Glutamatergic neuron (in vitro differentiated cells): ENCODE data around the gene FBXL20. TPM values are rescaled to one million over a fixed set of nuclear protein-coding genes. Genes with fewer than 3 reads are reported as not detected.

Source experiments
- DNase-seq: peaks from one replicate; pipeline ENCODE4 v3.0.0; 2022
- H3K27ac Mint-ChIP-seq: one replicate; pipeline ENCODE4 v1.8.0; 2020; ENCODE audit warnings: mild to moderate bottlenecking, mixed read lengths, inconsistent platforms; ENCODE audit not compliant: unreplicated experiment
- H3K27me3 Mint-ChIP-seq: one replicate; pipeline ENCODE4 v1.8.0; 2020; ENCODE audit warnings: mild to moderate bottlenecking, moderate library complexity, mixed read lengths, inconsistent platforms; ENCODE audit not compliant: unreplicated experiment
- H3K36me3 Mint-ChIP-seq: one replicate; pipeline ENCODE4 v1.8.0; 2020; ENCODE audit warnings: mild to moderate bottlenecking, mixed read lengths, inconsistent platforms; ENCODE audit not compliant: unreplicated experiment
- H3K4me1 Mint-ChIP-seq: one replicate; pipeline ENCODE4 v1.8.0; 2020; ENCODE audit warnings: mild to moderate bottlenecking, low read depth, mixed read lengths, inconsistent platforms; ENCODE audit not compliant: unreplicated experiment
- H3K4me3 Mint-ChIP-seq: one replicate; pipeline ENCODE4 v1.8.0; 2020; ENCODE audit warnings: mild to moderate bottlenecking, mixed read lengths, inconsistent platforms; ENCODE audit not compliant: unreplicated experiment
- H3K9me3 Mint-ChIP-seq: one replicate; pipeline ENCODE4 v1.8.0; 2020; ENCODE audit warnings: mild to moderate bottlenecking, moderate library complexity, mixed read lengths, inconsistent platforms; ENCODE audit not compliant: unreplicated experiment
- CTCF ChIP-seq: fragments of 200-600 bp; sonication (generic); IDR thresholded peaks from one replicate; pipeline ENCODE4 v1.5.0; 2021; ENCODE audit not compliant: partially characterized antibody, unreplicated experiment
- total RNA-seq: library from RNA; stranded (reverse); fragmentation: NEBNext Ultra II Directional; extraction: Animal tissue kit (Norgen Biotek cat#: 25700); gene quantifications from one replicate; pipeline ENCODE4 v1.2.1, GENCODE V29; 2021; ENCODE audit not compliant: unreplicated experiment

The FBXL20 gene
- total RNA-seq, 1 donor from 2014 or later = 31.0 TPM

GRCh38 chr17:39223907-39224777 is 177.3 kb downstream of the FBXL20 start:
- Mint-ChIP-seq H3K4me1 (peaks cover 4% of the 10 kb centered on the region), H3K4me3 (peak overlapping the region; percentile 75), H3K27me3 (peaks cover 12% of the 10 kb centered on the region), H3K36me3 (no peaks in the 10 kb centered on the region), H3K27ac (peak overlapping the region; percentile 52), H3K9me3 (peaks cover 6% of the 10 kb centered on the region)
- no peak for TF ChIP-seq CTCF
- DNase-seq = peak; percentile 27

GRCh38 chr17:39222866-39223834 is 178.3 kb downstream of the FBXL20 start:
- Mint-ChIP-seq H3K27ac (no peak overlapping the region), H3K27me3 (peaks cover 12% of the 10 kb centered on the region), H3K4me1 (peaks cover 3% of the 10 kb centered on the region), H3K36me3 (no peaks in the 10 kb centered on the region), H3K9me3 (peaks cover 6% of the 10 kb centered on the region), H3K4me3 (peak overlapping the region; percentile 75)
- no peak for DNase-seq
- TF ChIP-seq CTCF = no peak

GRCh38 chr17:39222151-39222550 is 179.3 kb downstream of the FBXL20 start:
- Mint-ChIP-seq H3K36me3 (no peaks in the 10 kb centered on the region), H3K27me3 (peaks cover 12% of the 10 kb centered on the region), H3K9me3 (peaks cover 5% of the 10 kb centered on the region), H3K27ac (no peak overlapping the region), H3K4me1 (peaks cover 3% of the 10 kb centered on the region), H3K4me3 (no peak overlapping the region)
- TF ChIP-seq CTCF = no peak
- no peak for DNase-seq

GRCh38 chr17:39221572-39221971 is 179.9 kb downstream of the FBXL20 start:
- no peaks in the 10 kb centered on the region for H3K36me3 Mint-ChIP-seq
- no peak for TF ChIP-seq CTCF
- H3K4me1 Mint-ChIP-seq = peaks cover 3% of the 10 kb centered on the region
- peaks cover 5% of the 10 kb centered on the region for H3K9me3 Mint-ChIP-seq
- peaks cover 15% of the 10 kb centered on the region for H3K27me3 Mint-ChIP-seq
- no peak for DNase-seq
- H3K27ac Mint-ChIP-seq = no peak overlapping the region
- no peak overlapping the region for H3K4me3 Mint-ChIP-seq
